ENCODE measurements around the gene PLAAT2.
"Not testable (repeated sequence)": the region's sequence is repeated elsewhere in the genome, so short reads cannot be mapped to it uniquely, and the experiment has no call there.

Gene PLAAT2

GRCh38 chr11:63547061-63547460, 16.1 kb downstream of the PLAAT2 start:
- DNase-seq = no peak

GRCh38 chr11:63543711-63544110, 19.5 kb downstream of the PLAAT2 start:
- DNase-seq = no peak

GRCh38 chr11:63542506-63542905, 20.7 kb downstream of the PLAAT2 start:
- DNase-seq = not testable (repeated sequence)

GRCh38 chr11:63537293-63538101, 25.7 kb downstream of the PLAAT2 start:
- DNase-seq = peak; percentile 43

- DNase-seq = no peak
These were observed 26.4 kb downstream of the PLAAT2 start, which contains the start of gene PLAAT4 for GRCh38 chr11:63536669-63537292. TSS of gene PLAAT4 (plus strand) at chr11:63536808. CDS start at chr11:63536869, 61 bp downstream.

GRCh38 chr11:63535734-63536133, 27.4 kb downstream of the PLAAT2 start:
- no peak for DNase-seq

- no peak for DNase-seq
These were observed 28.2 kb downstream of the PLAAT2 start for GRCh38 chr11:63534895-63535461.

- no peak for DNase-seq
These were observed 29.1 kb downstream of the PLAAT2 start for GRCh38 chr11:63534076-63534475.

GRCh38 chr11:63532799-63533475, 30.2 kb downstream of the PLAAT2 start:
- DNase-seq = no peak

- no peak for DNase-seq
These were observed 31.1 kb downstream of the PLAAT2 start for GRCh38 chr11:63532117-63532516.

- not testable (repeated sequence) for DNase-seq
These were observed 31.9 kb downstream of the PLAAT2 start for GRCh38 chr11:63531074-63531792.

GRCh38 chr11:63530021-63530420, 33.2 kb downstream of the PLAAT2 start:
- DNase-seq = no peak

- DNase-seq = not testable (repeated sequence)
These were observed 33.8 kb downstream of the PLAAT2 start for GRCh38 chr11:63529373-63529772.

- not testable (repeated sequence) for DNase-seq
These were observed 34.4 kb downstream of the PLAAT2 start for GRCh38 chr11:63528729-63529278.

GRCh38 chr11:63528156-63528555, 35.0 kb downstream of the PLAAT2 start:
- not testable (repeated sequence) for DNase-seq

GRCh38 chr11:63527667-63528066, 35.5 kb downstream of the PLAAT2 start:
- DNase-seq = no peak

- DNase-seq = no peak
These were observed 40.0 kb downstream of the PLAAT2 start for GRCh38 chr11:63523151-63523550.

- DNase-seq = no peak
These were observed 41.3 kb downstream of the PLAAT2 start for GRCh38 chr11:63521896-63522295.

GRCh38 chr11:63520606-63521170, 42.5 kb downstream of the PLAAT2 start:
- DNase-seq = no peak

- DNase-seq = no peak
These were observed 44.6 kb downstream of the PLAAT2 start for GRCh38 chr11:63518548-63518947.

GRCh38 chr11:63517156-63517555, 46.0 kb downstream of the PLAAT2 start:
- no peak for DNase-seq

GRCh38 chr11:63516109-63516508, 47.1 kb downstream of the PLAAT2 start:
- no peak for DNase-seq
